H9 (cell line): Measurements from ENCODE around the gene PLGRKT. TPM values are rescaled to one million over a fixed set of nuclear protein-coding genes. Genes with fewer than 3 reads are reported as not detected.
"Not testable (repeated sequence)": the region's sequence is repeated elsewhere in the genome, so short reads cannot be mapped to it uniquely, and the experiment has no call there.

Experiments
- DNase-seq: peaks from one replicate; pipeline ENCODE4 v3.0.0-alpha.2; 2017
- H2AFZ ChIP-seq: one replicate; pipeline ENCODE4 v1.6.1; 2013; ENCODE audit warnings: mild to moderate bottlenecking, low read length, control low read depth, moderate library complexity
- H2AK5ac ChIP-seq: 2 replicates; pipeline ENCODE4 v1.6.1; 2013; ENCODE audit warnings: low read length, control low read depth, mixed read lengths; ENCODE audit not compliant: insufficient read length
- H2BK120ac ChIP-seq: one replicate; pipeline ENCODE4 v1.6.1; 2013; ENCODE audit warnings: low read depth, mild to moderate bottlenecking, low read length, control low read depth, inconsistent platforms; ENCODE audit not compliant: poor library complexity, severe bottlenecking
- H2BK12ac ChIP-seq: 2 replicates; pipeline ENCODE4 v1.6.1; 2013; ENCODE audit warnings: low read length, control low read depth, mixed read lengths, low read depth; ENCODE audit not compliant: insufficient read length
- H2BK15ac ChIP-seq: 2 replicates; pipeline ENCODE4 v1.6.1; 2013; ENCODE audit warnings: low read depth, low read length, control low read depth
- H2BK20ac ChIP-seq: one replicate; pipeline ENCODE4 v1.6.1; 2013; ENCODE audit warnings: low read depth, mild to moderate bottlenecking, low read length, control low read depth, inconsistent platforms; ENCODE audit not compliant: poor library complexity, severe bottlenecking
- H2BK5ac ChIP-seq: 2 replicates; pipeline ENCODE4 v1.6.1; 2013; ENCODE audit warnings: low read length, control low read depth, mixed read lengths; ENCODE audit not compliant: insufficient read length
- H3K14ac ChIP-seq: 2 replicates; pipeline ENCODE4 v1.6.1; 2013; ENCODE audit warnings: low read length, control low read depth; ENCODE audit not compliant: insufficient read depth
- H3K18ac ChIP-seq: 2 replicates; pipeline ENCODE4 v1.6.1; 2013; ENCODE audit warnings: low read depth, mild to moderate bottlenecking, mixed read lengths, low read length, control low read depth; ENCODE audit not compliant: insufficient read length
- H3K23ac ChIP-seq: 2 replicates; pipeline ENCODE4 v1.6.1; 2013; ENCODE audit warnings: low read length, control low read depth, mixed read lengths, low read depth; ENCODE audit not compliant: insufficient read length
- H3K23me2 ChIP-seq: 2 replicates; pipeline ENCODE4 v1.6.1; 2013; ENCODE audit warnings: low read depth, mild to moderate bottlenecking, mixed read lengths, low read length, control low read depth; ENCODE audit not compliant: insufficient read length, poor library complexity, severe bottlenecking
- H3K27ac ChIP-seq: 2 replicates; pipeline ENCODE4 v1.5.1; 2013; ENCODE audit warnings: low read length, control low read depth, mixed read lengths, low read depth; ENCODE audit not compliant: insufficient read length
- H3K27me3 ChIP-seq: 2 replicates; pipeline ENCODE4 v1.6.1; 2013; ENCODE audit warnings: low read length, control low read depth, inconsistent platforms; ENCODE audit not compliant: insufficient read depth
- H3K4ac ChIP-seq: 2 replicates; pipeline ENCODE4 v1.6.1; 2013; ENCODE audit warnings: low read depth, mild to moderate bottlenecking, control low read depth, inconsistent platforms, low read length, moderate library complexity
- H3K4me1 ChIP-seq: 2 replicates; pipeline ENCODE4 v1.6.1; 2013; ENCODE audit warnings: low read length, control low read depth, inconsistent platforms; ENCODE audit not compliant: insufficient read depth
- H3K4me2 ChIP-seq: 2 replicates; pipeline ENCODE4 v1.6.1; 2013; ENCODE audit warnings: low read length, control low read depth, mixed read lengths; ENCODE audit not compliant: insufficient read length, insufficient read depth
- H3K56ac ChIP-seq: 2 replicates; pipeline ENCODE4 v1.6.1; 2013; ENCODE audit warnings: low read depth, mild to moderate bottlenecking, mixed read lengths, low read length, control low read depth; ENCODE audit not compliant: insufficient read length
- H3K79me1 ChIP-seq: 2 replicates; pipeline ENCODE4 v1.6.1; 2013; ENCODE audit warnings: low read depth, mild to moderate bottlenecking, moderate library complexity, low read length, control low read depth, inconsistent platforms; ENCODE audit not compliant: insufficient read depth, poor library complexity, severe bottlenecking
- H3K79me2 ChIP-seq: 2 replicates; pipeline ENCODE4 v1.6.1; 2013; ENCODE audit warnings: low read length, control low read depth, inconsistent platforms; ENCODE audit not compliant: insufficient read depth
- H3K9ac ChIP-seq: 2 replicates; pipeline ENCODE4 v1.6.1; 2013; ENCODE audit warnings: low read length, control low read depth, mixed read lengths; ENCODE audit not compliant: insufficient read length; ENCODE audit errors: extremely low read depth
- H3K9me3 ChIP-seq: one replicate; pipeline ENCODE4 v1.6.1; 2013; ENCODE audit warnings: low read depth, low read length, inconsistent platforms; ENCODE audit not compliant: control insufficient read depth
- H3T11ph ChIP-seq: one replicate; pipeline ENCODE4 v1.6.1; 2013; ENCODE audit warnings: mild to moderate bottlenecking, low read length, control low read depth, inconsistent platforms
- H4K20me1 ChIP-seq: one replicate; pipeline ENCODE4 v1.6.1; 2013; ENCODE audit not compliant: control insufficient read depth, insufficient read length, insufficient read depth
- H4K5ac ChIP-seq: 2 replicates; pipeline ENCODE4 v1.6.1; 2013; ENCODE audit warnings: low read depth, mild to moderate bottlenecking, mixed read lengths, low read length, control low read depth; ENCODE audit not compliant: insufficient read length
- H4K8ac ChIP-seq: replicated peaks from 2 replicates; pipeline ENCODE4 v1.6.1; 2013; ENCODE audit warnings: low read length, control low read depth, mixed read lengths, low read depth; ENCODE audit not compliant: insufficient read length
- H4K91ac ChIP-seq: 2 replicates; pipeline ENCODE4 v1.6.1; 2013; ENCODE audit warnings: low read depth, mild to moderate bottlenecking, moderate library complexity, mixed read lengths, low read length, control low read depth; ENCODE audit not compliant: insufficient read length
- H3K27ac Mint-ChIP-seq, 3 experiments: 2 replicates in 2 of 3; 3 replicates in 1 of 3; pipeline ENCODE4 v1.8.0; 2020 to 2021; ENCODE audit warnings: mixed read lengths in 3 of 3, mild to moderate bottlenecking in 1 of 3, moderate library complexity in 1 of 3
- H3K27me3 Mint-ChIP-seq: 2 replicates; pipeline ENCODE4 v1.8.0; 2021; ENCODE audit warnings: low read depth, mild to moderate bottlenecking, moderate library complexity, mixed read lengths
- H3K36me3 Mint-ChIP-seq, 3 experiments: 2 replicates in 2 of 3; 3 replicates in 1 of 3; pipeline ENCODE4 v1.8.0; 2020 to 2021; ENCODE audit warnings: low read depth in 3 of 3, mixed read lengths in 3 of 3; ENCODE audit not compliant: insufficient read depth in 1 of 3
- H3K4me1 Mint-ChIP-seq, 2 experiments: 2 replicates each; pipeline ENCODE4 v1.8.0; 2020; ENCODE audit warnings: mixed read lengths in 2 of 2
- H3K4me3 Mint-ChIP-seq, 2 experiments: 2 replicates in 1 of 2; 3 replicates in 1 of 2; pipeline ENCODE4 v1.8.0; 2020 to 2021; ENCODE audit warnings: mild to moderate bottlenecking in 2 of 2, mixed read lengths in 2 of 2, moderate library complexity in 1 of 2
- H3K9me3 Mint-ChIP-seq, 2 experiments: 2 replicates in 1 of 2; 3 replicates in 1 of 2; pipeline ENCODE4 v1.8.0; 2020; ENCODE audit warnings: mild to moderate bottlenecking in 2 of 2, mixed read lengths in 2 of 2, moderate library complexity in 1 of 2
- WGBS: extraction: QIAGEN DNeasy Blood & Tissue Kit; methylation state at CpG from one replicate; pipeline ENCODE4 v1.1.7; 2013; ENCODE audit warnings: missing lambda C conversion rate, low lambda C conversion rate, mixed read lengths; ENCODE audit not compliant: insufficient read length; ENCODE audit errors: extremely low coverage; 5-methylcytosine and 5-hydroxymethylcytosine counted together
- total RNA-seq: library from RNA; stranded (reverse); gene quantifications from 2 replicates; pipeline ENCODE4 v1.2.1, GENCODE V29; 2021
- TF ChIP-seq, protein P1 (sequence below): fragments of 200-600 bp; sonication (generic); conservative IDR thresholded peaks from 3 replicates; pipeline ENCODE4 v1.8.0; 2021; ENCODE audit warnings: antibody characterized with exemption, mild to moderate bottlenecking

PLGRKT gene
- total RNA-seq, 1 experiment from 2014 or later = 19.6 TPM

DNA sequence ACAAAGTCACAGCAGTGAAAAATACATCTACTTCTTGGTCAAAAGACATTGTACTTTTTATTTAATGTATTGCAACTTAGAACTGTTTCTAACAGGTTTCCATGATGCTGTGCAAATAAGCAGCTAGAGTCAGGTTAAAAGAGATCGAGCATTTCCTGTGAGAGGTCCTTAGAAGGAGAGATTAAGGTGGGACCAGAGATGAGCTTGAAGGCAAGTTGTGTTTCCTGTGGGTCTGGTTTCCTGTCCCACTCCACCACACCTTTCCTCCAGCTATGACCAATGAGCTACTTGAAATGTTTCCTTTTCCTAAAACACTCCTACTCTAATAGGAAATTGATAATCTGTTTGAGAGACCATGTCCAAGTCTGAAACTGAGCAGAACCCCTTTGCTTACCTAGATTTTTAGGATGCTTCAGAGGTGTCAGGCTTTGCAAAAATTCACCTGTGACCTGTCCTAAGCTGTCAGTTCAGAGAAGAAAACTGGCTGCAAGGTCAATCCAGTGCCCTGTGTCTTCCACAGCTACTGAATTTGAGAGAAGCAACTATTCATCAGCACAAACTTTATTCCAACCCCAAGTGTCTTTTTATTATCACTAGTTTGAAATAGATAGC lies 85.0 kb downstream of the PLGRKT start:
- Mint-ChIP-seq H3K27me3 (peaks cover 4% of the 10 kb centered on the region; the same call in 1 of the 2 replicates), H3K4me1 (no peaks in the 10 kb centered on the region), H3K9me3 (no peaks in the 10 kb centered on the region; a peak in 1 of 5 replicates), H3K4me3 (no peak overlapping the region), H3K36me3 (no peaks in the 10 kb centered on the region), H3K27ac (no peak overlapping the region)
- Histone ChIP-seq H3K27ac (no peak overlapping the region), H4K5ac (no peak overlapping the region), H3K14ac (no peak overlapping the region), H3T11ph (no peak overlapping the region), H2AFZ (no peak overlapping the region), H2BK20ac (no peak overlapping the region), H3K56ac (no peak overlapping the region), H4K91ac (no peak overlapping the region), H4K8ac (no peak overlapping the region), H3K9ac (no peak overlapping the region), H3K4ac (no peak overlapping the region), H2BK5ac (no peak overlapping the region), H3K4me1 (no peaks in the 10 kb centered on the region), H3K4me2 (no peak overlapping the region), H3K9me3 (no peaks in the 10 kb centered on the region), H2AK5ac (no peak overlapping the region), H3K79me2 (no peaks in the 10 kb centered on the region), H3K79me1 (no peaks in the 10 kb centered on the region), H3K23me2 (no peaks in the 10 kb centered on the region), H3K27me3 (no peaks in the 10 kb centered on the region), H3K23ac (no peak overlapping the region), H2BK12ac (no peak overlapping the region), H2BK120ac (no peak overlapping the region), H3K18ac (no peak overlapping the region), H4K20me1 (no peaks in the 10 kb centered on the region), H2BK15ac (no peak overlapping the region)
- TF ChIP-seq, protein P1, sequence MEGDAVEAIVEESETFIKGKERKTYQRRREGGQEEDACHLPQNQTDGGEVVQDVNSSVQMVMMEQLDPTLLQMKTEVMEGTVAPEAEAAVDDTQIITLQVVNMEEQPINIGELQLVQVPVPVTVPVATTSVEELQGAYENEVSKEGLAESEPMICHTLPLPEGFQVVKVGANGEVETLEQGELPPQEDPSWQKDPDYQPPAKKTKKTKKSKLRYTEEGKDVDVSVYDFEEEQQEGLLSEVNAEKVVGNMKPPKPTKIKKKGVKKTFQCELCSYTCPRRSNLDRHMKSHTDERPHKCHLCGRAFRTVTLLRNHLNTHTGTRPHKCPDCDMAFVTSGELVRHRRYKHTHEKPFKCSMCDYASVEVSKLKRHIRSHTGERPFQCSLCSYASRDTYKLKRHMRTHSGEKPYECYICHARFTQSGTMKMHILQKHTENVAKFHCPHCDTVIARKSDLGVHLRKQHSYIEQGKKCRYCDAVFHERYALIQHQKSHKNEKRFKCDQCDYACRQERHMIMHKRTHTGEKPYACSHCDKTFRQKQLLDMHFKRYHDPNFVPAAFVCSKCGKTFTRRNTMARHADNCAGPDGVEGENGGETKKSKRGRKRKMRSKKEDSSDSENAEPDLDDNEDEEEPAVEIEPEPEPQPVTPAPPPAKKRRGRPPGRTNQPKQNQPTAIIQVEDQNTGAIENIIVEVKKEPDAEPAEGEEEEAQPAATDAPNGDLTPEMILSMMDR = no peak
- DNase-seq = no peak
- no CpG with 5 or more reads among the region's 1 CpG for WGBS

DNA sequence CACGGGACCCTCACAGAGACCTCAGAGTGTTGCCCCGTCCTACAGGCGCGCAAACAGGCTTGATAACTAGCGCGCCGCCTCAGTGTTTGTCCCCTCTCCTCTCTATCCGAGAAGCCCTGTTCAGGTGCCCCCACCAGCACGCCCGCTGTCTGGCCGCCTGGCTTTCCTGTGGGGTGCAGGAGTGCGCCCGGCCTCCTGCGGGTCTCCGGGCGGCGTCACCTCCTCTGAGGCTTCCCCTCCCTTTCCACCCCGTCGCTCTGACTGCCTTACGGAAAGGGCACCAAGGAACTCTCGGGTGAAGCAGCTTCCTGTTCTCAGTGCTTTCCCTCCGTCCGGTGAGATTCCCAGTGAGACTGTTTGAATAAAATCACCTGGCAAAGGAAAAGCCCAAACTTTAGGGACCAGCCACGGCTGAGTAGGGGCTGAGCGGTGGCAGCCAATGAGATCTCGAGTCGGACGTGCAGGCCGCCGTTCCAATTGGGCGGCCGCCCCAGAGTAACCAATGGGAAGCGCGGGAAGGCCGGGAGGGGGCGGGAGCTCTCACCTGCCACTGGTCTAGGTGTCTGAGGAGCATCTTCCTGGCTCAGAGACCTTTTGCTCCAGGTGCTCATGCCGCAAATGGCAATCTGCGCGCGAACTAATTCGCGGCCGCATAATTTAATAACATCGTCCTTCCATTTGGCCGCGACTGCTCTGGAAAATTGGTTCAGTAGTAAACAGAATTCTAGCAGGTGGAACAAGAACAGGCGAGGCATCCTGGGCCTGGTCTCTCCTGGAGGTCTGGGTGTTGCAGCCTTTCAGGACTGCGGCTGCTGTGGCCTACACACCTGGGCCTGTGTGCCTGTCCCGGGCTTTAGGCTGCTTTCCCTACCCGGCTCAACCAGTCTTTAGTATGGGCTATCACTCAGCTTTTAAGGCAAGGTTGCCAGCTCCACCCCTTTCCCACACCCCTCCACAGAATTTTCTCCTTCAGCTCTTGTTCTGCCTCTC lies 98.4 kb downstream of the PLGRKT start, which contains the start of gene RLN1:
TSS of gene RLN1 (minus strand) at position 885 of the 990 bp plus-strand sequence. CDS start at position 755, 130 bp downstream.
- H3K27ac Mint-ChIP-seq = peak within 1 kb of the TSS in 2 of 3 experiments; percentile 79 to 86; a peak in 5 of 7 replicates
- H2BK120ac ChIP-seq, H3K9me3 Mint-ChIP-seq, H4K91ac ChIP-seq, H3K4ac ChIP-seq, H3K9me3 ChIP-seq, H2BK5ac ChIP-seq, H3K79me2 ChIP-seq, H4K8ac ChIP-seq, H2BK12ac ChIP-seq, H3K4me1 ChIP-seq, H3K18ac ChIP-seq, H4K5ac ChIP-seq, H3K27ac ChIP-seq, H3K36me3 Mint-ChIP-seq, H2BK15ac ChIP-seq, H3K9ac ChIP-seq, H3T11ph ChIP-seq, H3K79me1 ChIP-seq, H3K56ac ChIP-seq, H3K27me3 Mint-ChIP-seq, H3K27me3 ChIP-seq, H2AK5ac ChIP-seq, H3K14ac ChIP-seq, H3K23ac ChIP-seq, H3K23me2 ChIP-seq, H3K4me1 Mint-ChIP-seq, H4K20me1 ChIP-seq: not testable (repeated sequence)
- peak within 1 kb of the TSS; percentile 53 for H3K4me2 ChIP-seq
- no CpG with 5 or more reads among the region's 50 CpGs for WGBS
- peak; percentile 70 for DNase-seq
- peak within 1 kb of the TSS; percentile 63 to 69 for H3K4me3 Mint-ChIP-seq
- H2BK20ac ChIP-seq = peak within 1 kb of the TSS; percentile 83
- H2AFZ ChIP-seq = peak within 1 kb of the TSS; percentile 80
